ENCODE data around the gene CST1.

Gene CST1

DNA sequence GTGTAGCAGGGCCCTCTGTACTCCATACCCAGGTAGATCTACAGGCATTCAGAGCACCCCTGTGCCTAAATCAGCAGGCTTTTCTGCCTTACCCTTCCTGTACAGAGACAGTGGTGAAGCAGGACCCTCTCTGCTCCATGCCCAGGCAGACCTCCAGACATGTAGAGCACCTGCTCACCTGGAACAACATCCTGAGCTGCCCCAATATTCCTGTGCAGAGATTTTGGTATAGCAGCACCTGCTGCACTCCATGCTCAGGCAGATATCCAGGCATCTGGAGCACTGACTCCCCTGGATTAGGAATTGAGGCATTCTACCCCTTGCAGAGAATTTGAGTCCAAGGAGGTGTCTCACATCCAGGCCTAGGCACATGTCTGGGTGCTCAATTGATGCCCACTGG, 12.6 kb upstream of the CST1 start:
- TF ChIP-seq POLR2AphosphoS5 (IDR thresholded peaks at IDR 0.05; ENCODE audit: low read depth, low read length) (no peak), FOXP2 (optimal IDR thresholded peaks at IDR 0.05; ENCODE audit: borderline replicate concordance, extremely low read depth, extremely low read length, insufficient read depth) (no peak), SIN3A (IDR thresholded peaks at IDR 0.05; ENCODE audit: borderline replicate concordance, insufficient read depth, low read length) (no peak), TAF1 (IDR thresholded peaks at IDR 0.05; ENCODE audit: borderline replicate concordance, insufficient read depth, low read length) (no peak), REST (IDR thresholded peaks at IDR 0.05; ENCODE audit: insufficient read depth in 1 of 2, low read depth in 2 of 2, low read length in 2 of 2) (no peak)

DNA sequence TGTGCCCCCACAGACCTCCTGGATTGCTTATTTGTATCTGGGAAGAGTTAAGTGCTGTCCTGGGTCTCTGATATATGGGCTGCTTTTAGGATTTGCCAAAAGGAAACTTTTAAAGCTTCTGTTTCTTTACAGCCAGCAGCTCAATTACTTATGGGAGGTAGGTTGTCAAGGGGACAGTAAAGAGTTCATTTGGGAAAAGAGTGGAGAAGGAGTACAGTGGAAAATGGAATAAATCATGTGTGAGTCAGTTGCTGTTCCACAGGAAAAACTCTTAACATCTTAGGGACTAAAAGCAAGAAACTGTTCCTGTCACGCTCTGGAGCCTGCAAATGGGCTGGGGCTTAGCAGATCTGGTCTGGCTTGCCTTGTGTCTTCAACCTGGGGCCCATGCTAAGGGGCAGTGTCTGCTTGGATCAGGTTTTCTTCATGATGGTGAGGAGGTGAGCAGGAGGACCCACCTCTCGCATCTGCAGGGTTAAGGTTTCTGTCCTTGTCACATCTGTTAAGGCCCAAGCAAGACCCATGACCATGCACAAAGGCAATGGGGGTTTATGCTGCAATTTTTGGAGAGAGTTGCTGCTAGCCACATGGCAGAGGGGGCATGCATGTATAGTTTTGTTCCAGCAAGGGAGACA, 8.7 kb upstream of the CST1 start:
- no peak for TF ChIP-seq REST (IDR thresholded peaks at IDR 0.05; ENCODE audit: insufficient read depth in 1 of 2, low read depth in 2 of 2, low read length in 2 of 2)
- TF ChIP-seq FOXP2 (optimal IDR thresholded peaks at IDR 0.05; ENCODE audit: borderline replicate concordance, extremely low read depth, extremely low read length, insufficient read depth), result no peak
- no peak for TF ChIP-seq SIN3A (IDR thresholded peaks at IDR 0.05; ENCODE audit: borderline replicate concordance, insufficient read depth, low read length)
- no peak for TF ChIP-seq POLR2AphosphoS5 (IDR thresholded peaks at IDR 0.05; ENCODE audit: low read depth, low read length)
- no peak for TF ChIP-seq TAF1 (IDR thresholded peaks at IDR 0.05; ENCODE audit: borderline replicate concordance, insufficient read depth, low read length)

DNA sequence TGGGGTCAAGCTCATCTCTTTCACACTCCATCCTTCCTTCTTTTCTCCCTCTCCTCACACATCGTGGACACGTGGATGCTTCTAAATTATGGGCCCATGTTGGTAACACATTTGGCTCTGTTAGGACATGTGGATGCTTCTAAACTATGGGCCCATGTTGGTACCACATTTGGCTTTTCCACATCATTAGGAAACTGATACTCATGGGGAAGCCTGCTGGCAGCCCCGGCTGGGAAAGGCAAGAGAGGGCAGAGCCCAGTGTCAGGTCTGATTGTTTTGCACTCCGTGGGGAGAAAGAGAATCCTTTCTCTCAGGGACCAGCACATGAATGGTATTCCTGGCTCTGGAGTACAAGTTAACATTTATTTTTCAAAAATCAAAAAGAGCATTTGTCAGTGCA, 4.0 kb upstream of the CST1 start:
- TF ChIP-seq POLR2AphosphoS5 (IDR thresholded peaks at IDR 0.05; ENCODE audit: low read depth, low read length) (no peak), REST (IDR thresholded peaks at IDR 0.05; ENCODE audit: insufficient read depth in 1 of 2, low read depth in 2 of 2, low read length in 2 of 2) (no peak), FOXP2 (optimal IDR thresholded peaks at IDR 0.05; ENCODE audit: borderline replicate concordance, extremely low read depth, extremely low read length, insufficient read depth) (no peak), SIN3A (IDR thresholded peaks at IDR 0.05; ENCODE audit: borderline replicate concordance, insufficient read depth, low read length) (no peak), TAF1 (IDR thresholded peaks at IDR 0.05; ENCODE audit: borderline replicate concordance, insufficient read depth, low read length) (no peak)

DNA sequence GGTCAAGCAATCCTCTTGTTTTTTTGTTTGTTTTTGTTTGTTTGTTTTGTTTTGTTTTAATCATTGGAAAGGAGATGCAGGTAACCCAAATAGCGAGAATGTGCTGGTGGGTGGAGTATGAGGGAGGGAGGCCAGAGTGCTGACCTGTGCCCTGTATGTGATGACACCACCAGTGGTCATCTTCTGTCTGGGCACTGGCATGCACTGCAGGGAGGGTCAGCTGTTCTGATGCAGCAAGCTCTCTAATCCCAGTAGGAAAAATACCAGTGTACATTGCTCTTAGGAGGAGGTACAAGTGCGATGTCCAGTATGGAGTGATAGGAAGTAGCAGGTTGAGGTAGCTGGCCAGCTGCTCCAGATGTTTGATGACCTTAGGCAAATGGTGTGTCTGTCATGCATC, 2.9 kb upstream of the CST1 start:
- TF ChIP-seq SIN3A (IDR thresholded peaks at IDR 0.05; ENCODE audit: borderline replicate concordance, insufficient read depth, low read length) (no peak), FOXP2 (optimal IDR thresholded peaks at IDR 0.05; ENCODE audit: borderline replicate concordance, extremely low read depth, extremely low read length, insufficient read depth) (no peak), TAF1 (IDR thresholded peaks at IDR 0.05; ENCODE audit: borderline replicate concordance, insufficient read depth, low read length) (no peak)

- TF ChIP-seq TAF1 (IDR thresholded peaks at IDR 0.05; ENCODE audit: borderline replicate concordance, insufficient read depth, low read length) (no peak), FOXP2 (optimal IDR thresholded peaks at IDR 0.05; ENCODE audit: borderline replicate concordance, extremely low read depth, extremely low read length, insufficient read depth) (no peak), POLR2AphosphoS5 (IDR thresholded peaks at IDR 0.05; ENCODE audit: low read depth, low read length) (no peak), SIN3A (IDR thresholded peaks at IDR 0.05; ENCODE audit: borderline replicate concordance, insufficient read depth, low read length) (no peak), REST (IDR thresholded peaks at IDR 0.05; ENCODE audit: insufficient read depth in 1 of 2, low read depth in 2 of 2, low read length in 2 of 2) (no peak)
Observed at GRCh38 chr20:23753194-23753548, 2.4 kb upstream of the CST1 start.

Measured in PFSK-1 (cell line).